HG02981 (cell line): ENCODE measurements around the gene LTBP1.
"Not testable (repeated sequence)": the region's sequence is repeated elsewhere in the genome, so short reads cannot be mapped to it uniquely, and the experiment has no call there.

Source experiments
- ATAC-seq: cut with Tn5 transposase; IDR thresholded peaks from one replicate; pipeline ENCODE4 v1.9.1; 2021; ENCODE audit warnings: mild to moderate bottlenecking, moderate library complexity; ENCODE audit not compliant: unreplicated experiment

LTBP1 gene

GRCh38 chr2:32960647-32961403, 14.1 kb downstream of the LTBP1 start:
- no peak for ATAC-seq

DNA sequence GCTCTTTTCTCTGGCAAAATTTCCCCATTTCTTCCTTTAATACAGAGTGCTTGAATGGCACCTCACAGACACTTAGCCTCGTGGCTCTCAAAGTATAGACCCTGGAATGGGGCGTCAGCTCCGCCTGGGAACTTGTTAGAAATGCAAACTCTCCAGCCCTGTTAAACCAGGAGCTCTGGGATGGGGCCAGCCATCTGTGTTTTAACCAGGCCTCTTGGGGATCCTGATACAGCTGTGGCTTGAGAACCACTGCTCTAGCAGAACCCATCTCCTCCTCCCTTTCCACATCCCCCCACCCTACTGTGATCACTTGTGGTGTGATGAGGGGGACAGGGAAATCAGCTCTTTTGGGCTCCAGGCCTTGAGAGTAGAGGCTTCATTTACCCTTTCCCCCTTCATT, 15.9 kb downstream of the LTBP1 start:
- ATAC-seq, result no peak

- no peak for ATAC-seq
Measured at GRCh38 chr2:32963941-32964340, 17.2 kb downstream of the LTBP1 start.

DNA sequence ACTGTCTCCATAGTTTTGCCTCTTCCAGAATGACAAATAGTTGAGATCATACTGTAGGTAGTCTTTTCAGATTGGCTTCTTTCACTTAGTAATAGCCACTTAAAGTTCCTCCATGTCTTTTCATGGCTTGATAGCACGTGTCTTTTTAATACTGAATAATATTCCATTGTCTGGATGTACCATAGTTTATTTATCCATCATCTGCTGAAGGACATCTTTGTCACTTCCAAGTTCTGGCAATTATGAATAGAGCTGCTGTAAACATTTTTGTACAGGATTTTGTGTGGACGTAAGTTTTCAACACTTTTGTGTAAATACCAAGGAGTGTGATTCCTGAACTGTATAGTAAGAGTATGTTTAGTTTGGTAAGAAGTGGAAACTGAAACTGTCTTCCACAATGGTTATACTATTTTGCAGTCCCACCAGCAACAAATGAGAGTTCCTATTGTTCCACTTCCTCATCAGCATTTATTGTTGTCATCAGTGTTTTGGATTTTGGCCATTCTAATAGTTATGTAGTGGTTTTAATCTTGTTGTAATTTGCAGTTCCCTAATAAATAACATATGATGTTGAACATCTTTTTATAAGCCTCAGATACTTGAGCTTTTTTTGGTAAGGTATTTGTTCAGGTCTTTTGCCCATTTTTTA, 18.9 kb downstream of the LTBP1 start:
- ATAC-seq, result no peak

GRCh38 chr2:32969444-32970162, 22.9 kb downstream of the LTBP1 start:
- no peak for ATAC-seq

- not testable (repeated sequence) for ATAC-seq
Measured at GRCh38 chr2:32973772-32974171, 27.0 kb downstream of the LTBP1 start.

GRCh38 chr2:32976409-32977063, 29.8 kb downstream of the LTBP1 start:
- ATAC-seq, result no peak

- ATAC-seq, result no peak
Measured at GRCh38 chr2:32977228-32977758, 30.5 kb downstream of the LTBP1 start.

DNA sequence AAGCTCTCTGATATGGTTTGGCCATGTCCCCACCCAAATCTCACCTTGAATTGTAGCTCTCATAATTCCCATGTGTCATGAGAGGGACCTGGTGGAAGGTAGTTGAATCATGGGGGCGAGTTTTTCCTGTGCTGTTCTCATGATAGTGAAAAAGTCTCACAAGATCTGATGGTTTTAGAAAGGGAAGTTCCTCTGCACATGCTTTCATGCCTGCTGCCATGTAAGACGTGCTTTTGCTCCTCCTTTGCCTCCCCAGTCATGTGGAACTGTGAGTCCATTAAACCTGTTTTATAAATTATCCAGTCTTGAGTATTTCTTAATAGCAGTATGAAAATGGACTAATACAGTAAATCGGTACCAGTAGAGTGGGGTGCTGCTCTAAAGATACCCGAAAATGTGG, 34.9 kb downstream of the LTBP1 start:
- no peak for ATAC-seq

- not testable (repeated sequence) for ATAC-seq
Measured at GRCh38 chr2:32983193-32983924, 36.6 kb downstream of the LTBP1 start.

DNA sequence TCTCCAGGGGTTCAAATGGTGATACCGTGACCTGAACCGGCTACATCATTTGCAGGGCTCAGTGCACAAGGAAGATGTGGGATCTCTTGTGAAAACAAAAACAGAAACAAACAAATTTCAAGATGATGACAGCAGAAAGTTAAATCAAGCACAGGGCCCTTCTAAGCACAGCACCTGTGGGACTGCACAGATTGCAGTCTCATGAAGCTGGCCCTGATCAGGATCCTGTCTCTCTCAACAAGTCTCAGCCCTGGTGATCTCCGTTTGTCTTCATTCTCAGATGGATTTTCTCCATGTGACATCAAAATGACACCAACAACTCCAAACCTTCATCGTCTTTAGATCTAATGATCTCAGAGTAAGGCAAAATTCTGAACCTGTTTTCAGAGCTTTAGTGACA, 39.7 kb downstream of the LTBP1 start:
- ATAC-seq, result no peak

GRCh38 chr2:32988525-32988924, 41.8 kb downstream of the LTBP1 start:
- ATAC-seq, result no peak

DNA sequence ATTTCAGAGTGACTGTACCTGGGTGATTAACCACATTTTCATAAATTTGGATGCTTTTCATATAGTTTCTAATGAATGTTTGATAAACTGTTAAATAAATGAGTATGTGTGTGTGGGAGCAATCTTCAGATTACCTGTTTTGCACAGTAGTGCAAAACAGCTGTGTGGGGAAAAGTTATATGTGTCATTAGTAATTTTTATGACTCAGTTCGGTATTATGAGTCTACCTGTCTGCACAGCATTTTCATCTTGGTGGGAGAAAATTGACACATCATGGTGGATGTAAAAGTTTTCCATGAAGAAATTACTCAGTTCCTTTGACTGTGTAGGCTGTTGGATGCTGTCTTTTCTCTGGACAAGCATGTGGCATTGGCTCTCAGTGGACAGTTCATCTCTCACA, 43.8 kb downstream of the LTBP1 start:
- no peak for ATAC-seq

DNA sequence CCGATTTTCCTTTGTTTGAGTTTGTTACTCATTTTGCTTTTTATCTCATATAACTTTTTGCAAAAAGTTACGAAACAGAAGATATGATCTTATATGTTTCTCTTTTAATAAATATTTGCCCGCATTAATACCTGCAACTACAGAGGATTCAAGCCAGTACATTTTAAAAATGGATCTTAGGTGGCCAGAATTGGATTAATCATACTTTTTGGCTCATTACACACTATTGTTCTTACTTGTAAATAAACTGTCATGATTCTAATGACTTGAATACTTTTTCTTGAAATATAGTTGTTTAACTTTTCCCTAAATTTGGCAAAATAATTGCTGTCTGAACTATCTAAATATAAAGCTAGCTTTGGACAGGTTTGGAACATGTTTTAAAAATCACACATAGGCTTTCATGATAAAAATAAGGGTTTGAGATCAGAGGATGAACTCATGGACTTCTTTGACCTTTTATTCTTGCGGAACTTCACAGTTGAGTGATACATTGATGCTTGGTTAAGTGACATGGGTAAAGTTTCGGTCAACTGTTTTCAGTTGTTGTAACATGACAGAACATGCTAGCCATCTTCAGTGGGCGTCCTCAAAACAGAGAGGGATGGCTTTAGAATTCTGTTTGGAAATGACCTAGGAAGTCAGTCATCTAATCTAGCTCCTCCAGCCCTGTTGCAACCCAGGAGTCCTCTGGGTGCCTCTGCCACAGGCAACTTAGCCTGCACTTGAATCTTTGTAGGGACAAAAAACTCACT, 44.5 kb downstream of the LTBP1 start:
- no peak for ATAC-seq

DNA sequence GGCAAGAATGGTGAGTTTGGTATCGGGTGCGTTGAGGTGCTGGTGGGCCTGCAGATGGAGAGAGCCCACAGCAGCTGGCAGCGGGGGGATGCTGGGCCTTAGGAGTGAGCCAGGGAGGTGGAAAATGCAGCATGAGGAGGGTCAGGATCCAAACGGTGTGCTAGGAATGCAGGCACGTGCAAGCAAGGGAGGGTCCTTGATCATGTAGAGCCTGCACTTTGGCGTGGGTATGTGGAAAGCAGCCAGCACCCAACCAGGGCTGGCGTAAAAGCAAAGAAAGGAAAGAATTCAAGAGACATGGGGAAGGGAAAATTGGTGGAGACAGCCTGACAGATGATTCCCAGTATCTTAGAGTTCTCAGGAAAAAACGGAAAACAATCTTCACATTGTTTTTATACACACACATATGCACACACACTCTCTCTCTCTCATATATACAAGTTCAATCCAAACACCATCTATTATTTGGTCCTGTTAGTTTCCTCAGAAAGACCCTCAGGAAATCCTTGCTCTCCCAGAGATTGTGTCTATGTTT, 46.3 kb downstream of the LTBP1 start:
- ATAC-seq, result no peak

GRCh38 chr2:32997705-32998104, 51.0 kb downstream of the LTBP1 start:
- no peak for ATAC-seq

- ATAC-seq, result no peak
Measured at GRCh38 chr2:33000986-33001385, 54.2 kb downstream of the LTBP1 start.

DNA sequence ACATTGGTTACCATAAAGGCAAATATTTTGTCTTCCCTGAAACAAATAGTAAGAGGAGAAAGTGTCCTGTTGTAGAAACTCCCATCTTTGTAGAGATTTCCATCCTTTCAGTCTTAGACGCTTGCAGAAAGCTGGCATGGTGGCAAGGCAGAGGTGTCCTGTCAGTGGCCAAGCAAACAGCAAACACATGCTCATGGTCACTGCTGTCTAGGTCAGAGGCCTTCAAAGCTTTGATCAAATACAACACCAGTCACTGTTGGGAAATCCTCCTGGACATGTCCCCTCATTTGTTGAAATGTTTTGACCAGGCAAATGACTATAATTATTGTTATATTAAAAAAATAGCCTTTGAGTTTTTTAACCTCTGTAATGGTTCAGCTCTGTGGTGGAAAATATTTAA, 55.1 kb downstream of the LTBP1 start:
- no peak for ATAC-seq

- ATAC-seq, result no peak
Measured at GRCh38 chr2:33002863-33003262, 56.1 kb downstream of the LTBP1 start.

GRCh38 chr2:33005057-33005456, 58.3 kb downstream of the LTBP1 start:
- no peak for ATAC-seq
